IMR-90 (cell line): ENCODE data around the gene TMEM74B. TPM values are rescaled to one million over a fixed set of nuclear protein-coding genes. Genes with fewer than 3 reads are reported as not detected.

Experiments used
- ATAC-seq: fragments of 200-7000 bp; cut with Tn5 transposase; 2 replicates; pipeline ENCODE4 v1.9.1; 2020; ENCODE audit warnings: low read depth, mild to moderate bottlenecking, moderate library complexity
- BruUV-seq: library from RNA; stranded (reverse); fragments of 400-500 nt; replicated peaks from 2 replicates; lab custom pipeline; 2021; lab: Mats Ljungman, UMichigan
- CTCF ChIA-PET: fragments of 300-600 bp; formaldehyde crosslinking; extraction: SDS; loops from one replicate; lab custom pipeline; 2021; ENCODE audit warnings: antibody characterized with exemption; lab: Yijun Ruan, JAX
- POLR2A ChIA-PET: fragments of 300-600 bp; sonication (Branson Sonifier 250); formaldehyde crosslinking; loops from one replicate; lab custom pipeline; 2022; ENCODE audit warnings: antibody characterized with exemption; ENCODE audit not compliant: unreplicated experiment; lab: Charles Lee
- DNase-seq: peaks from one replicate; pipeline ENCODE4 v3.0.0; 2013
- H2AFZ ChIP-seq: replicated peaks from 2 replicates; pipeline ENCODE3; 2013; ENCODE audit warnings: low read length, mild to moderate bottlenecking; ENCODE audit not compliant: poor library complexity
- H2AK5ac ChIP-seq: 2 replicates; pipeline ENCODE4 v1.6.1; 2013; ENCODE audit warnings: low read depth, low read length, inconsistent platforms
- H2AK9ac ChIP-seq: replicated peaks from 2 replicates; pipeline ENCODE3; 2013; ENCODE audit warnings: mild to moderate bottlenecking, low read depth, low read length, moderate library complexity; ENCODE audit not compliant: poor library complexity
- H2BK120ac ChIP-seq: 2 replicates; pipeline ENCODE4 v1.6.1; 2013; ENCODE audit warnings: low read depth, low read length, inconsistent platforms
- H2BK15ac ChIP-seq: 3 replicates; pipeline ENCODE4 v1.6.1; 2013; ENCODE audit warnings: low read depth, low read length, inconsistent platforms
- H2BK20ac ChIP-seq: 2 replicates; pipeline ENCODE4 v1.6.1; 2013; ENCODE audit warnings: low read depth, mild to moderate bottlenecking, inconsistent platforms, low read length, moderate library complexity
- H2BK5ac ChIP-seq: 2 replicates; pipeline ENCODE4 v1.6.1; 2013; ENCODE audit warnings: mild to moderate bottlenecking, low read depth, low read length, inconsistent platforms; ENCODE audit not compliant: poor library complexity, severe bottlenecking
- H3K14ac ChIP-seq: replicated peaks from 2 replicates; pipeline ENCODE4 v1.6.1; 2013; ENCODE audit warnings: low read depth, low read length, inconsistent platforms
- H3K18ac ChIP-seq: 2 replicates; pipeline ENCODE4 v1.6.1; 2013; ENCODE audit warnings: low read depth, low read length, control low read depth
- H3K23ac ChIP-seq: 2 replicates; pipeline ENCODE4 v1.6.1; 2013; ENCODE audit warnings: low read depth, low read length, inconsistent platforms
- H3K27ac ChIP-seq: 2 replicates; pipeline ENCODE4 v1.5.1; 2013; ENCODE audit warnings: mild to moderate bottlenecking, control low read depth, low read length; ENCODE audit not compliant: insufficient read depth
- H3K27me3 ChIP-seq: 2 replicates; pipeline ENCODE4 v1.6.1; 2013; ENCODE audit warnings: low read length; ENCODE audit not compliant: control insufficient read depth, insufficient read depth
- H3K36me3 ChIP-seq: 2 replicates; pipeline ENCODE4 v1.6.1; 2013; ENCODE audit warnings: low read length, mixed read lengths; ENCODE audit not compliant: control insufficient read depth, insufficient read depth
- H3K4ac ChIP-seq: 2 replicates; pipeline ENCODE4 v1.6.1; 2013; ENCODE audit warnings: low read depth, low read length, inconsistent platforms
- H3K4me1 ChIP-seq: 2 replicates; pipeline ENCODE4 v1.6.1; 2013; ENCODE audit warnings: low read length, mixed read lengths; ENCODE audit not compliant: control insufficient read depth, insufficient read depth
- H3K4me2 ChIP-seq: 2 replicates; pipeline ENCODE4 v1.6.1; 2013; ENCODE audit warnings: low read depth, mild to moderate bottlenecking, control low read depth, low read length, moderate library complexity
- H3K4me3 ChIP-seq: 2 replicates; pipeline ENCODE4 v1.5.1; 2013; ENCODE audit warnings: low read depth, mild to moderate bottlenecking, control low read depth, low read length, moderate library complexity; ENCODE audit not compliant: insufficient read depth
- H3K56ac ChIP-seq: 2 replicates; pipeline ENCODE4 v1.6.1; 2013; ENCODE audit warnings: low read length, inconsistent platforms; ENCODE audit not compliant: insufficient read depth; ENCODE audit errors: extremely low read depth
- H3K79me1 ChIP-seq, 2 experiments: 2 replicates each; pipeline ENCODE4 v1.6.1; 2013; ENCODE audit warnings: low read length in 2 of 2, inconsistent platforms in 1 of 2, low read depth in 1 of 2
- H3K9ac ChIP-seq: 2 replicates; pipeline ENCODE4 v1.6.1; 2013; ENCODE audit warnings: low read depth, low read length, control low read depth
- H3K9me1 ChIP-seq: 2 replicates; pipeline ENCODE4 v1.6.1; 2013; ENCODE audit warnings: low read length, inconsistent platforms; ENCODE audit not compliant: insufficient read depth
- H3K9me3 ChIP-seq: 2 replicates; pipeline ENCODE4 v1.6.1; 2013; ENCODE audit warnings: low read length; ENCODE audit not compliant: control insufficient read depth, insufficient read depth
- H4K20me1 ChIP-seq: 2 replicates; pipeline ENCODE4 v1.6.1; 2013; ENCODE audit warnings: low read length, inconsistent platforms; ENCODE audit not compliant: insufficient read depth
- H4K5ac ChIP-seq: 2 replicates; pipeline ENCODE4 v1.6.1; 2013; ENCODE audit warnings: mild to moderate bottlenecking, low read depth, low read length, control low read depth
- H4K8ac ChIP-seq, 2 experiments: 2 replicates each; pipeline ENCODE4 v1.6.1; 2013; ENCODE audit warnings: low read depth in 2 of 2, low read length in 2 of 2, control low read depth in 1 of 2, inconsistent platforms in 1 of 2
- H4K91ac ChIP-seq: 2 replicates; pipeline ENCODE4 v1.6.1; 2013; ENCODE audit warnings: low read depth, low read length, inconsistent platforms; ENCODE audit not compliant: insufficient read depth
- BHLHE40 ChIP-seq: fragments of 150-350 bp; IDR thresholded peaks from 2 replicates; pipeline ENCODE4 v1.6.1; 2016; ENCODE audit warnings: mild to moderate bottlenecking, low read depth, low read length
- CEBPB ChIP-seq: IDR thresholded peaks from 2 replicates; pipeline ENCODE4 v1.6.1; 2012; ENCODE audit warnings: low read depth, low read length, improper control_type of control experiment
- CHD1 ChIP-seq: IDR thresholded peaks from 2 replicates; pipeline ENCODE4 v1.6.1; 2012; ENCODE audit warnings: low read depth, low read length, improper control_type of control experiment
- CTCF ChIP-seq: conservative IDR thresholded peaks from 2 replicates; pipeline ENCODE4 v1.5.1; 2012; ENCODE audit warnings: mild to moderate bottlenecking, low read depth, low read length, improper control_type of control experiment
- ELK1 ChIP-seq: fragments of 150-350 bp; IDR thresholded peaks from 2 replicates; pipeline ENCODE4 v1.6.1; 2016; ENCODE audit warnings: low read depth, mild to moderate bottlenecking, low read length, moderate library complexity, borderline replicate concordance
- FOS ChIP-seq: fragments of 150-350 bp; IDR thresholded peaks from 2 replicates; pipeline ENCODE4 v1.6.1; 2016; ENCODE audit warnings: low read depth, low read length
- MAFK ChIP-seq: IDR thresholded peaks from 2 replicates; pipeline ENCODE4 v1.6.1; 2012; ENCODE audit warnings: low read depth, low read length, improper control_type of control experiment
- MAZ ChIP-seq: IDR thresholded peaks from 2 replicates; pipeline ENCODE4 v1.6.1; 2012; ENCODE audit warnings: low read depth, mild to moderate bottlenecking, low read length, improper control_type of control experiment, moderate library complexity, borderline replicate concordance
- MXI1 ChIP-seq: IDR thresholded peaks from 2 replicates; pipeline ENCODE4 v1.6.1; 2012; ENCODE audit warnings: low read depth, mild to moderate bottlenecking, low read length, moderate library complexity, borderline replicate concordance
- NFE2L2 ChIP-seq: fragments of 150-350 bp; IDR thresholded peaks from 2 replicates; pipeline ENCODE4 v1.6.1; 2016; ENCODE audit warnings: low read depth, mild to moderate bottlenecking, low read length
- POLR2A ChIP-seq: IDR thresholded peaks from 2 replicates; pipeline ENCODE4 v1.6.1; 2012; ENCODE audit warnings: mild to moderate bottlenecking, low read depth, low read length
- RAD21 ChIP-seq: IDR thresholded peaks from 2 replicates; pipeline ENCODE4 v1.6.1; 2012; ENCODE audit warnings: low read length, improper control_type of control experiment
- RCOR1 ChIP-seq: IDR thresholded peaks from 2 replicates; pipeline ENCODE4 v1.6.1; 2012; ENCODE audit warnings: mild to moderate bottlenecking, low read length, improper control_type of control experiment; ENCODE audit not compliant: insufficient replicate concordance
- RFX5 ChIP-seq: IDR thresholded peaks from 2 replicates; pipeline ENCODE4 v1.8.0; 2012; ENCODE audit warnings: low read depth, mild to moderate bottlenecking, low read length, moderate library complexity
- SMC3 ChIP-seq: fragments of 150-350 bp; IDR thresholded peaks from 2 replicates; pipeline ENCODE4 v1.6.1; 2016; ENCODE audit warnings: low read depth, mild to moderate bottlenecking, antibody characterized with exemption, low read length, moderate library complexity
- USF2 ChIP-seq: fragments of 150-350 bp; IDR thresholded peaks from 2 replicates; pipeline ENCODE4 v1.6.1; 2017; ENCODE audit warnings: mild to moderate bottlenecking, antibody characterized with exemption, low read length, low read depth
- WGBS, 2 experiments: methylation state at CpG; one replicate each; pipeline versions ENCODE4 v1.1.5 to v1.1.7; 2013; ENCODE audit warnings: missing lambda C conversion rate in 2 of 2; ENCODE audit not compliant: insufficient read length in 1 of 2; ENCODE audit errors: extremely low coverage in 2 of 2; 5-methylcytosine and 5-hydroxymethylcytosine counted together
- dilution Hi-C: fragments of 300-500 bp; cut with HindIII; formaldehyde crosslinking; loops from one replicate; pipeline ENCODE4 v1.14.3; 2018; ENCODE audit warnings: low sequenced_read_pairs; ENCODE audit not compliant: unreplicated experiment
- in situ Hi-C: fragments of 300-500 bp; cut with MboI; formaldehyde crosslinking; loops from 3 replicates; pipeline ENCODE4 v1.14.3; 2019; ENCODE audit warnings: low sequenced_read_pairs, inconsistent platforms, mixed read lengths
- intact Hi-C: fragments of 100-400 bp; cut with micrococcal nuclease; formaldehyde crosslinking; loops from 2 replicates; pipeline ENCODE4 v1.10.0; 2022
- polyA plus RNA-seq, 3 experiments: library from polyadenylated mRNA; depleted of rRNA; stranded (reverse); fragments of >200 nt; gene quantifications; 2 replicates each; pipeline ENCODE4 v1.2.3, GENCODE V29; 2012; ENCODE audit warnings: low replicate concordance in 1 of 3
- total RNA-seq: library from RNA; depleted of rRNA; stranded (reverse); fragments of >200 nt; gene quantifications from 2 replicates; pipeline ENCODE4 v1.2.3, GENCODE V29; 2012

TMEM74B gene
- total and polyA plus RNA-seq, 2 of the 4 experiments (the other 2 are of a cell fraction) = 0.03 TPM; not detected in 1

GRCh38 chr20:1131354-1131753, 53.4 kb downstream of the TMEM74B start:
- H3K56ac ChIP-seq = no peak overlapping the region
- no peak overlapping the region for H3K27ac ChIP-seq
- no peak overlapping the region for H3K4me3 ChIP-seq
- H2AK9ac ChIP-seq = no peak overlapping the region
- no peak overlapping the region for H2AFZ ChIP-seq
- H3K36me3 ChIP-seq = peaks cover 44% of the 10 kb centered on the region
- TF ChIP-seq CEBPB (no peak), SMC3 (no peak), RCOR1 (no peak), ELK1 (no peak), MAZ (no peak), NFE2L2 (no peak), FOS (no peak), USF2 (no peak), CTCF (no peak), MAFK (no peak), MXI1 (no peak), RAD21 (no peak), BHLHE40 (no peak), CHD1 (no peak), RFX5 (no peak), POLR2A (no peak)
- intact Hi-C loops = no loop called here
- no peak overlapping the region for H2BK120ac ChIP-seq
- no peak overlapping the region for H4K8ac ChIP-seq
- H3K4me2 ChIP-seq = no peak overlapping the region
- in situ Hi-C loops = no loop called here
- no peak overlapping the region for H3K23ac ChIP-seq
- H4K91ac ChIP-seq = no peak overlapping the region
- ChIA-PET POLR2A (no interaction called here), CTCF (no interaction called here)
- peaks cover 5% of the 10 kb centered on the region; the same call in 1 of the 2 replicates for H4K20me1 ChIP-seq
- ATAC-seq (no peak), DNase-seq (no peak)
- H3K4me1 ChIP-seq = no peaks in the 10 kb centered on the region
- peaks cover 12 to 28% of the 10 kb centered on the region in 2 experiments; a peak in 3 of 4 replicates for H3K79me1 ChIP-seq
- H3K9ac ChIP-seq = no peak overlapping the region
- H2BK15ac ChIP-seq = no peak overlapping the region
- no peak overlapping the region for H2BK5ac ChIP-seq
- H3K27me3 ChIP-seq = no peaks in the 10 kb centered on the region
- H4K5ac ChIP-seq = no peak overlapping the region
- BruUV-seq = no TSS peak
- H3K14ac ChIP-seq = no peak overlapping the region
- WGBS, 2 experiments = no CpG with 5 or more reads among the region's 3 CpGs
- H3K4ac ChIP-seq = no peak overlapping the region
- no peak overlapping the region for H2BK20ac ChIP-seq
- dilution Hi-C loops = no loop called here
- H3K9me3 ChIP-seq = no peaks in the 10 kb centered on the region
- H2AK5ac ChIP-seq = no peak overlapping the region
- no peak overlapping the region for H3K18ac ChIP-seq
- peaks cover 4% of the 10 kb centered on the region; the same call in 1 of the 2 replicates for H3K9me1 ChIP-seq
